NCI-H1092 treated with DMSO at 0.1 percent for 48 hours (cell line): ENCODE data around the gene CFHR4.
"Not testable (repeated sequence)": the region's sequence is repeated elsewhere in the genome, so short reads cannot be mapped to it uniquely, and the experiment has no call there.

ENCODE experiments used
- DNase-seq: peaks from one replicate; lab custom pipeline; 2025; lab: John Stamatoyannopoulos, UW

The CFHR4 gene

GRCh38 chr1:196941474-196941873 lies 53.6 kb downstream of the CFHR4 start:
- DNase-seq = not testable (repeated sequence)

GRCh38 chr1:196943568-196943967 lies 55.7 kb downstream of the CFHR4 start, which contains the start of gene CFHR2:
CFHR2 (plus strand) TSS chr1:196943738; CDS start chr1:196943881, 143 bp downstream.
- not testable (repeated sequence) for DNase-seq

GRCh38 chr1:196951711-196952394 lies 64.0 kb downstream of the CFHR4 start:
- DNase-seq = no peak

- DNase-seq = no peak
Observed at GRCh38 chr1:196954778-196955177, 66.9 kb downstream of the CFHR4 start.

- DNase-seq = no peak
Observed at GRCh38 chr1:196955926-196956325, 68.1 kb downstream of the CFHR4 start.

GRCh38 chr1:196960854-196961253 lies 73.0 kb downstream of the CFHR4 start:
- DNase-seq = no peak
